Prostate gland (tissue), 2 donors: ENCODE measurements around the gene ZCCHC2.

ENCODE experiments used
- POLR2AphosphoS5 ChIP-seq: sonication (generic); formaldehyde crosslinking; IDR thresholded peaks from one replicate; pipeline ENCODE4 v1.6.1; 2017; ENCODE audit warnings: antibody characterized with exemption
- TF ChIP-seq, protein P1 (sequence below), 4 experiments: fragments of 200-600 bp in 2 of 4; fragments of 450-650 bp in 2 of 4; sonication (generic) in 2 of 4; IDR thresholded peaks; 1 replicate in 3 of 4; 2 replicates in 1 of 4; pipeline ENCODE4 v1.5.1; 2016 to 2019; ENCODE audit warnings: antibody characterized with exemption in 4 of 4, mild to moderate bottlenecking in 2 of 4, moderate library complexity in 2 of 4

- TF ChIP-seq, protein P1, sequence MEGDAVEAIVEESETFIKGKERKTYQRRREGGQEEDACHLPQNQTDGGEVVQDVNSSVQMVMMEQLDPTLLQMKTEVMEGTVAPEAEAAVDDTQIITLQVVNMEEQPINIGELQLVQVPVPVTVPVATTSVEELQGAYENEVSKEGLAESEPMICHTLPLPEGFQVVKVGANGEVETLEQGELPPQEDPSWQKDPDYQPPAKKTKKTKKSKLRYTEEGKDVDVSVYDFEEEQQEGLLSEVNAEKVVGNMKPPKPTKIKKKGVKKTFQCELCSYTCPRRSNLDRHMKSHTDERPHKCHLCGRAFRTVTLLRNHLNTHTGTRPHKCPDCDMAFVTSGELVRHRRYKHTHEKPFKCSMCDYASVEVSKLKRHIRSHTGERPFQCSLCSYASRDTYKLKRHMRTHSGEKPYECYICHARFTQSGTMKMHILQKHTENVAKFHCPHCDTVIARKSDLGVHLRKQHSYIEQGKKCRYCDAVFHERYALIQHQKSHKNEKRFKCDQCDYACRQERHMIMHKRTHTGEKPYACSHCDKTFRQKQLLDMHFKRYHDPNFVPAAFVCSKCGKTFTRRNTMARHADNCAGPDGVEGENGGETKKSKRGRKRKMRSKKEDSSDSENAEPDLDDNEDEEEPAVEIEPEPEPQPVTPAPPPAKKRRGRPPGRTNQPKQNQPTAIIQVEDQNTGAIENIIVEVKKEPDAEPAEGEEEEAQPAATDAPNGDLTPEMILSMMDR (IDR thresholded peaks at IDR 0.05) = no peak
- no peak for TF ChIP-seq POLR2AphosphoS5
These were observed 73.5 kb downstream of the ZCCHC2 start for GRCh38 chr18:62596145-62597005.
